Stomach (tissue), 9 donors: ENCODE results near the gene TLL2. TPM values are rescaled to one million over a fixed set of nuclear protein-coding genes. Genes with fewer than 3 reads are reported as not detected.

ENCODE experiments used
- DNase-seq, 2 donors: peaks; one replicate each; pipeline versions ENCODE4 v3.0.0 to v3.0.0-alpha.2; 2013 to 2019
- H3K27ac ChIP-seq, 5 donors: fragments of 200-600 bp in 4 of 5; sonication (generic) in 4 of 5; one replicate each; pipeline ENCODE4 v1.5.1; 2013 to 2019; ENCODE audit warnings: mild to moderate bottlenecking in 1 of 5, moderate library complexity in 1 of 5
- H3K27me3 ChIP-seq, 3 donors: fragments of 200-600 bp; sonication (generic); one replicate each; pipeline ENCODE4 v1.5.1; 2017 to 2019; ENCODE audit warnings: mixed run types in 1 of 3
- H3K36me3 ChIP-seq, 4 donors: fragments of 200-600 bp; sonication (generic); 1 replicate in 3 of 4; 2 replicates in 1 of 4; pipeline ENCODE4 v1.5.1; 2016 to 2019
- H3K4me1 ChIP-seq, 4 donors: fragments of 200-600 bp; sonication (generic); one replicate each; pipeline ENCODE4 v1.5.1; 2016 to 2019
- H3K4me3 ChIP-seq, 4 donors: fragments of 200-600 bp; sonication (generic) in 3 of 4; one replicate each; pipeline ENCODE4 v1.5.1; 2016 to 2019; ENCODE audit warnings: mild to moderate bottlenecking in 1 of 4
- H3K9me3 ChIP-seq, 4 donors: fragments of 200-600 bp; sonication (generic); one replicate each; pipeline ENCODE4 v1.5.1; 2016 to 2019
- CTCF ChIP-seq, 7 experiments: fragments of 450-650 bp in 4 of 7; fragments of 200-600 bp in 3 of 7; sonication (generic) in 3 of 7; IDR thresholded peaks; one replicate each; pipeline ENCODE4 v1.5.1; 2016 to 2019; ENCODE audit warnings: antibody characterized with exemption in 7 of 7, control low read depth in 2 of 7, mild to moderate bottlenecking in 1 of 7
- EP300 ChIP-seq: sonication (generic); formaldehyde crosslinking; IDR thresholded peaks from one replicate; pipeline ENCODE4 v1.6.1; 2017; ENCODE audit warnings: antibody characterized with exemption
- POLR2A ChIP-seq, 4 donors: fragments of 450-650 bp; IDR thresholded peaks; one replicate each; pipeline ENCODE4 v1.6.1; 2016; ENCODE audit warnings: antibody characterized with exemption in 4 of 4, control low read depth in 2 of 4, mild to moderate bottlenecking in 1 of 4, moderate library complexity in 1 of 4
- POLR2AphosphoS5 ChIP-seq, 3 donors: sonication (generic); formaldehyde crosslinking; IDR thresholded peaks; one replicate each; pipeline ENCODE4 v1.6.1; 2016; ENCODE audit warnings: antibody characterized with exemption in 3 of 3
- WGBS, 5 donors: extraction: QIAGEN DNeasy Blood & Tissue Kit in 3 of 5; methylation state at CpG; one replicate each; pipeline versions ENCODE4 v1.1.5 to v1.1.7; 2013 to 2018; 5-methylcytosine and 5-hydroxymethylcytosine counted together
- intact Hi-C: fragments of 100-400 bp; cut with DNase I; formaldehyde crosslinking; loops from one replicate; pipeline ENCODE4 v1.15.1; 2023; ENCODE audit warnings: low total_unique reads
- polyA plus RNA-seq, 3 donors: library from polyadenylated mRNA; stranded (reverse); fragments of 200-250 nt; gene quantifications; one replicate each; pipeline ENCODE4 v1.2.3, GENCODE V29; 2013
- total RNA-seq, 5 donors: library from RNA; depleted of rRNA; stranded (reverse); fragments of >200 nt; gene quantifications; one replicate each; pipeline versions ENCODE4 v1.1.0 to v1.2.3, GENCODE V29; 2014 to 2016
- donor health status: healthy with polysubstance abuse.
- donor health status: Bipolar disorder and iron deficiency.
- donor health status: healthy.

TLL2 gene
- total and polyA plus RNA-seq, 8 donors: 0.37 to 1.4 (median 0.57) TPM; not detected in 2

- DNase-seq: no peak
- 56 to 81% (median 79%) methylated on average over 4 to 7 of the region's 7 CpGs for WGBS, 5 donors
- no peak overlapping the region for H3K4me3 ChIP-seq
- no peak overlapping the region for H3K27ac ChIP-seq
- H3K27me3 ChIP-seq: peaks cover 0 to 15% (median 0%) of the 10 kb centered on the region in 3 donors
- TF ChIP-seq POLR2A (IDR thresholded peaks at IDR 0.05) (no peak), POLR2AphosphoS5 (IDR thresholded peaks at IDR 0.05) (no peak), EP300 (no peak), CTCF (IDR thresholded peaks at IDR 0.05) (no peak)
- intact Hi-C loops: no loop called here
- no peaks in the 10 kb centered on the region for H3K9me3 ChIP-seq
- no peaks in the 10 kb centered on the region for H3K4me1 ChIP-seq
- no peaks in the 10 kb centered on the region for H3K36me3 ChIP-seq
These were observed 186.3 kb downstream of the TLL2 start for GRCh38 chr10:96327462-96327861.

GRCh38 chr10:96325719-96326373 lies 187.9 kb downstream of the TLL2 start:
- Histone ChIP-seq H3K27ac (no peak overlapping the region), H3K36me3 (no peaks in the 10 kb centered on the region), H3K9me3 (no peaks in the 10 kb centered on the region), H3K27me3 (peaks cover 0 to 15% (median 2%) of the 10 kb centered on the region in 3 donors), H3K4me3 (no peak overlapping the region), H3K4me1 (no peaks in the 10 kb centered on the region)
- intact Hi-C loops: no loop called here
- no peak for TF ChIP-seq POLR2AphosphoS5 (IDR thresholded peaks at IDR 0.05)
- no peak for DNase-seq
- WGBS, 5 donors: 60 to 72% (median 69%) methylated on average over 4 of the region's 4 CpGs

- H3K36me3 ChIP-seq: no peaks in the 10 kb centered on the region
- peaks cover 0 to 15% (median 2%) of the 10 kb centered on the region in 3 donors for H3K27me3 ChIP-seq
- DNase-seq: no peak
- no peaks in the 10 kb centered on the region for H3K9me3 ChIP-seq
- TF ChIP-seq EP300 (no peak), POLR2A (IDR thresholded peaks at IDR 0.05) (no peak), POLR2AphosphoS5 (IDR thresholded peaks at IDR 0.05) (no peak), CTCF (IDR thresholded peaks at IDR 0.05) (no peak)
- 46 to 74% (median 56%) methylated on average over 2 of the region's 2 CpGs for WGBS, 5 donors
- intact Hi-C loops: no loop called here
- H3K27ac ChIP-seq: no peak overlapping the region
- H3K4me1 ChIP-seq: no peaks in the 10 kb centered on the region
- H3K4me3 ChIP-seq: no peak overlapping the region
These were observed 189.3 kb downstream of the TLL2 start for GRCh38 chr10:96324447-96324846.

- Histone ChIP-seq H3K4me1 (no peaks in the 10 kb centered on the region), H3K27me3 (peaks cover 0 to 12% (median 2%) of the 10 kb centered on the region in 3 donors), H3K4me3 (no peak overlapping the region), H3K36me3 (no peaks in the 10 kb centered on the region), H3K27ac (no peak overlapping the region), H3K9me3 (no peaks in the 10 kb centered on the region)
- 81 to 96% (median 91%) methylated on average over 1 of the region's 1 CpG for WGBS, 5 donors
- DNase-seq: no peak
- TF ChIP-seq EP300: no peak
- no peak for TF ChIP-seq POLR2A (IDR thresholded peaks at IDR 0.05)
- TF ChIP-seq CTCF (IDR thresholded peaks at IDR 0.05): no peak
- TF ChIP-seq POLR2AphosphoS5 (IDR thresholded peaks at IDR 0.05): no peak
- intact Hi-C loops: no loop called here
These were observed 191.5 kb downstream of the TLL2 start for GRCh38 chr10:96322275-96322674.

DNA sequence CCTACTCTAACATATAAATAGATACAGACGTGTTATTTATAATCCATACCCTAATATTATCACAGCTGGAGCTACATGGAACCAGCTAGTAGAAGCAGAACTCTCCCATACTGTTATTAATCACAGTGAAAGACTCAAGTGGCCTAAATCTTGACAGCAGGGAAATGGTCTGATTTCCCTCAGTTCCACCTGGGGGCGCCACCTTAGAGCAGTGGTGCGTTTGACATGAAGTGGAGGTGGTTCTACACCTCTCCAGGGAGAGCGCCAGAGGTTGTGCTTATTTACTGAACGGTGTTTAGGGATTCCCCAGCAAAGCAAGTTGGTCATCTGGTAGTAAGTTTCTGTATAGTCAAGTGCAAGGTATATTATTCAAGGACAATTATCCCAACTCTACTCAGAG lies 191.9 kb downstream of the TLL2 start:
- 45 to 65% (median 58%) methylated on average over 4 to 5 of the region's 5 CpGs for WGBS, 5 donors
- intact Hi-C loops: no loop called here
- DNase-seq: no peak
- Histone ChIP-seq H3K27ac (no peak overlapping the region), H3K36me3 (no peaks in the 10 kb centered on the region), H3K4me1 (no peaks in the 10 kb centered on the region), H3K9me3 (no peaks in the 10 kb centered on the region), H3K27me3 (peaks cover 0 to 11% (median 2%) of the 10 kb centered on the region in 3 donors), H3K4me3 (no peak overlapping the region)
- TF ChIP-seq POLR2AphosphoS5 (IDR thresholded peaks at IDR 0.05) (no peak), POLR2A (IDR thresholded peaks at IDR 0.05) (no peak), CTCF (IDR thresholded peaks at IDR 0.05) (no peak), EP300 (no peak)
